Endothelial cell of umbilical vein (primary cell): ENCODE results near the gene BRSK2. TPM values are rescaled to one million over a fixed set of nuclear protein-coding genes. Genes with fewer than 3 reads are reported as not detected.

Experiments used
- BruUV-seq: library from RNA; stranded (reverse); fragments of 400-500 nt; replicated peaks from 2 replicates; lab custom pipeline; 2021; lab: Mats Ljungman, UMichigan
- CTCF ChIA-PET: fragments of 300-600, 350-600 bp; sonication (Branson Sonifier 250); formaldehyde crosslinking; loops from one replicate; lab custom pipeline; 2021; ENCODE audit warnings: antibody characterized with exemption, inconsistent platforms; lab: Charles Lee
- POLR2A ChIA-PET: fragments of 300-600, 350-600 bp; sonication (Branson Sonifier 250); formaldehyde crosslinking; loops from one replicate; lab custom pipeline; 2021; ENCODE audit warnings: antibody characterized with exemption, inconsistent platforms; lab: Charles Lee
- DNase-seq: peaks from one replicate; pipeline ENCODE4 v3.0.0-alpha.2; 2011; ENCODE audit warnings: low read depth, low spot score
- FAIRE-seq: peaks from 2 replicates; lab custom pipeline; 2011; peaks lifted over from hg19 to GRCh38; lab: Jason Lieb, UNC
- H2AFZ ChIP-seq: 2 replicates; pipeline ENCODE4 v1.6.0; 2012; ENCODE audit warnings: low read depth, low read length, control low read depth, inconsistent platforms
- H3K27ac ChIP-seq: 2 replicates; pipeline ENCODE4 v1.5.1; 2011; ENCODE audit warnings: low read depth, mild to moderate bottlenecking, control low read depth, low read length, moderate library complexity; ENCODE audit not compliant: insufficient read depth
- H3K27me3 ChIP-seq, 2 experiments: 2 replicates each; pipeline versions ENCODE4 v1.6.0 to v1.6.1; 2011; ENCODE audit warnings: low read length in 2 of 2, mixed read lengths in 1 of 2; ENCODE audit not compliant: control insufficient read depth in 2 of 2, insufficient read depth in 2 of 2
- H3K36me3 ChIP-seq, 2 experiments: 2 replicates in 1 of 2; 3 replicates in 1 of 2; pipeline ENCODE4 v1.5.1; 2011; ENCODE audit warnings: low read length in 2 of 2, mild to moderate bottlenecking in 1 of 2, moderate library complexity in 1 of 2; ENCODE audit not compliant: control insufficient read depth in 2 of 2, insufficient read depth in 2 of 2; ENCODE audit errors: extremely low read depth in 1 of 2
- H3K4me1 ChIP-seq: 3 replicates; pipeline ENCODE4 v1.5.1; 2011; ENCODE audit warnings: mild to moderate bottlenecking, low read length; ENCODE audit not compliant: control insufficient read depth, insufficient read depth; ENCODE audit errors: extremely low read depth
- H3K4me2 ChIP-seq: 2 replicates; pipeline ENCODE4 v1.6.1; 2011; ENCODE audit warnings: low read length, control low read depth, mixed read lengths; ENCODE audit not compliant: insufficient read depth
- H3K4me3 ChIP-seq, 3 experiments: fragments of 200-600 bp in 1 of 3; sonication (generic), shearing (Covaris generic) in 1 of 3; replicated peaks in 1 of 3; 2 replicates each; pipeline ENCODE4 v1.5.1; 2011 to 2016; ENCODE audit warnings: control low read depth in 3 of 3, low read length in 3 of 3, mild to moderate bottlenecking in 2 of 3, inconsistent platforms in 1 of 3, low read depth in 1 of 3, moderate library complexity in 1 of 3; ENCODE audit not compliant: insufficient read depth in 1 of 3
- H3K79me2 ChIP-seq: 2 replicates; pipeline ENCODE4 v1.6.0; 2012; ENCODE audit warnings: low read length, inconsistent platforms; ENCODE audit not compliant: control insufficient read depth, insufficient read depth
- H3K9ac ChIP-seq: replicated peaks from 2 replicates; pipeline ENCODE3; 2011; ENCODE audit warnings: low read length, control low read depth; ENCODE audit not compliant: insufficient read depth; ENCODE audit errors: extremely low read depth
- H3K9me1 ChIP-seq: replicated peaks from 3 replicates; pipeline ENCODE4 v1.6.0; 2011; ENCODE audit warnings: mild to moderate bottlenecking, low read length; ENCODE audit not compliant: control insufficient read depth, insufficient read depth; ENCODE audit errors: extremely low read depth
- H3K9me3 ChIP-seq: replicated peaks from 2 replicates; pipeline ENCODE4 v1.5.1; 2012; ENCODE audit warnings: low read length, inconsistent platforms; ENCODE audit not compliant: control insufficient read depth, insufficient read depth
- H4K20me1 ChIP-seq: replicated peaks from 2 replicates; pipeline ENCODE3; 2011; ENCODE audit warnings: mild to moderate bottlenecking, low read length; ENCODE audit not compliant: control insufficient read depth, insufficient read depth; ENCODE audit errors: extremely low read depth
- EZH2 ChIP-seq: IDR thresholded peaks from 2 replicates; pipeline ENCODE4 v1.6.1; 2012; ENCODE audit warnings: borderline replicate concordance, low read depth, mild to moderate bottlenecking, moderate library complexity, low read length, inconsistent platforms; ENCODE audit not compliant: severe bottlenecking
- FOS ChIP-seq: IDR thresholded peaks from 2 replicates; pipeline ENCODE4 v1.6.1; 2011; ENCODE audit warnings: mild to moderate bottlenecking, low read length, moderate library complexity, borderline replicate concordance; ENCODE audit not compliant: insufficient read depth
- GATA2 ChIP-seq: IDR thresholded peaks from 2 replicates; pipeline ENCODE4 v1.7.0; 2011; ENCODE audit warnings: low read depth, mild to moderate bottlenecking, moderate library complexity, mixed read lengths, low read length; ENCODE audit not compliant: insufficient read length, insufficient read depth
- JUN ChIP-seq: IDR thresholded peaks from 2 replicates; pipeline ENCODE4 v1.6.1; 2011; ENCODE audit warnings: borderline replicate concordance, low read depth; ENCODE audit not compliant: insufficient read length, insufficient read depth
- MYC ChIP-seq: IDR thresholded peaks from one replicate; pipeline ENCODE4 v1.6.1; 2011; ENCODE audit warnings: mild to moderate bottlenecking, low read depth, low read length
- POLR2A ChIP-seq: IDR thresholded peaks from 2 replicates; pipeline ENCODE4 v1.6.1; 2012; ENCODE audit warnings: low read depth, mild to moderate bottlenecking, control low read depth, low read length
- POLR2AphosphoS5 ChIP-seq: IDR thresholded peaks from 2 replicates; pipeline ENCODE4 v1.6.1; 2012; ENCODE audit warnings: low read depth, mild to moderate bottlenecking, control low read depth, low read length, moderate library complexity; ENCODE audit not compliant: insufficient read depth
- dilution Hi-C: fragments of 300-500 bp; cut with MboI; formaldehyde crosslinking; loops from one replicate; pipeline ENCODE4 v1.15.0; 2019; ENCODE audit warnings: low sequenced_read_pairs; ENCODE audit not compliant: extremely low pct_ligation_motif_present
- intact Hi-C: fragments of 100-400 bp; cut with micrococcal nuclease; formaldehyde crosslinking; loops from one replicate; pipeline ENCODE4 v1.10.0; 2022
- polyA plus RNA-seq, 4 experiments: library from polyadenylated mRNA; depleted of rRNA in 3 of 4; stranded (reverse) in 3 of 4; unstranded in 1 of 4; fragments of >200 nt; gene quantifications; 2 replicates each; pipeline versions ENCODE4 v1.2.1 to v1.2.3, GENCODE V29; 2011 to 2012; ENCODE audit warnings: missing spikeins in 1 of 4
- total RNA-seq: library from RNA; stranded (reverse); gene quantifications from 2 replicates; pipeline ENCODE4 v1.2.3, GENCODE V29; 2021
- TF ChIP-seq, protein P1 (sequence below), 2 donors: IDR thresholded peaks; 1 replicate in 1 of 2; 2 replicates in 1 of 2; pipeline ENCODE4 v1.5.1; 2011; ENCODE audit warnings: low read length in 2 of 2, mild to moderate bottlenecking in 2 of 2, moderate library complexity in 2 of 2, control low read depth in 1 of 2, inconsistent platforms in 1 of 2, low read depth in 1 of 2; ENCODE audit not compliant: insufficient read depth in 1 of 2; ENCODE audit errors: extremely low read depth in 1 of 2
- TF ChIP-seq, protein P2 (sequence below): IDR thresholded peaks from 2 replicates; pipeline ENCODE4 v1.6.1; 2011; ENCODE audit not compliant: insufficient read depth, insufficient read length

The BRSK2 gene
- total and polyA plus RNA-seq, 2 donors (not counting 3 experiments of a cell fraction or from before 2014, with no cell fraction given) = 0.08 to 0.20 TPM

DNA sequence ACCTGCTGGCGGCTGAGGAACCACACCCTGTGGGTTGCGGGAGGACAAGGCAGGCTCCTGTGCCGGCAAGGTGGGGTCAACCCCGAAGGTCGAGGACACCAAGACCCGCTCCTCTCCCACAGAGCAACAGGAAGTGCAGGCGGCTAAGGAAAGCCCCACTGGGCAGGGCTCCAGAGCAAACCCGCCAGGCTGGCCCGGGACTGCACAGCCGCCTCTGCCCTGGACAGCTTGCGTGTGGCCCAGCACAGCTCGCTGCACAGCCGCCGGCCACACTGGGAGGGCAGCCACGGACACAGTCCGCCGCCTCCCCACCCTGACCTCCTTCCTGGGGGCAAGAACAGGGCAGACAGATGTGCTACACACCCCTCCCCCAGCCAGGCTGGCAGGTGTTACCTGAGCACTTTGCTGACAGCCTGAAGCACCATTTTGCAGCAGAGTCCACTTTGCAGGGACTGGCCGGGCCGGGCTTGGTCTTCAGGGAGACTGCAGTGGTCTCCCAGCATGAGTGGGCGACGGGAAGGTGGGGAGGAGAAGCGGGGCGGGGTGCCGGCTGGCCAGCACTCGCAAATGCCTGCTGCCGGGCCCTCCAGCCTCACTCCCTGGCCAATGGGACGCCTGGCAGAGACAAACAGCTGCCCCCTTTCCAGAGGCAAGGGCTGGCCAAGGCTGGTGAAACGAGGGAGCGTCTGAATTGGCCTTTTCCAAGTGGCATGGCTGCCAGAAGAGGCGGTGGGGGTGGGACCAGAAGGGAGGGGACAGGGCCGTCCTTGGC is 96.5 kb downstream of the BRSK2 start, which contains the start of gene MOB2:
MOB2 (minus strand) TSS at position 726 of the 772 bp plus-strand sequence; CDS start at position 503, 223 bp downstream.
- TF ChIP-seq EZH2 (no peak), MYC (no peak), FOS (no peak), GATA2 (no peak), JUN (no peak), POLR2A (no peak), POLR2AphosphoS5 (no peak)
- TF ChIP-seq, protein P1, sequence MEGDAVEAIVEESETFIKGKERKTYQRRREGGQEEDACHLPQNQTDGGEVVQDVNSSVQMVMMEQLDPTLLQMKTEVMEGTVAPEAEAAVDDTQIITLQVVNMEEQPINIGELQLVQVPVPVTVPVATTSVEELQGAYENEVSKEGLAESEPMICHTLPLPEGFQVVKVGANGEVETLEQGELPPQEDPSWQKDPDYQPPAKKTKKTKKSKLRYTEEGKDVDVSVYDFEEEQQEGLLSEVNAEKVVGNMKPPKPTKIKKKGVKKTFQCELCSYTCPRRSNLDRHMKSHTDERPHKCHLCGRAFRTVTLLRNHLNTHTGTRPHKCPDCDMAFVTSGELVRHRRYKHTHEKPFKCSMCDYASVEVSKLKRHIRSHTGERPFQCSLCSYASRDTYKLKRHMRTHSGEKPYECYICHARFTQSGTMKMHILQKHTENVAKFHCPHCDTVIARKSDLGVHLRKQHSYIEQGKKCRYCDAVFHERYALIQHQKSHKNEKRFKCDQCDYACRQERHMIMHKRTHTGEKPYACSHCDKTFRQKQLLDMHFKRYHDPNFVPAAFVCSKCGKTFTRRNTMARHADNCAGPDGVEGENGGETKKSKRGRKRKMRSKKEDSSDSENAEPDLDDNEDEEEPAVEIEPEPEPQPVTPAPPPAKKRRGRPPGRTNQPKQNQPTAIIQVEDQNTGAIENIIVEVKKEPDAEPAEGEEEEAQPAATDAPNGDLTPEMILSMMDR (IDR thresholded peaks at IDR 0.05; ENCODE audit: extremely low read depth in 1 of 2, insufficient read depth in 1 of 2, low read depth in 1 of 2, low read length in 2 of 2) = no peak
- TF ChIP-seq, protein P2, sequence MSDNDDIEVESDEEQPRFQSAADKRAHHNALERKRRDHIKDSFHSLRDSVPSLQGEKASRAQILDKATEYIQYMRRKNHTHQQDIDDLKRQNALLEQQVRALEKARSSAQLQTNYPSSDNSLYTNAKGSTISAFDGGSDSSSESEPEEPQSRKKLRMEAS = no peak
- no peak within 1 kb of the TSS for H2AFZ ChIP-seq
- DNase-seq (peak; percentile 43), FAIRE-seq (no peak)
- BruUV-seq = no TSS peak
- no peaks in the 10 kb centered on the region for H3K4me1 ChIP-seq
- intact Hi-C loops = no loop called here
- H3K4me2 ChIP-seq = no peak within 1 kb of the TSS
- H4K20me1 ChIP-seq = no peaks in the 10 kb centered on the region
- no peaks in the 10 kb centered on the region for H3K9me1 ChIP-seq
- no peak within 1 kb of the TSS for H3K4me3 ChIP-seq
- POLR2A ChIA-PET = no interaction called here
- peaks cover 6% of the 10 kb centered on the region for H3K79me2 ChIP-seq
- peaks cover 0 to 1% of the 10 kb centered on the region in 2 experiments for H3K36me3 ChIP-seq
- dilution Hi-C loops = no loop called here
- no peaks in the 10 kb centered on the region for H3K9me3 ChIP-seq
- CTCF ChIA-PET = no interaction called here
- no peaks in the 10 kb centered on the region for H3K27me3 ChIP-seq
- no peak within 1 kb of the TSS for H3K9ac ChIP-seq
- no peak within 1 kb of the TSS for H3K27ac ChIP-seq
